ENCODE data around the gene CLNK. TPM values are rescaled to one million over a fixed set of nuclear protein-coding genes. Genes with fewer than 3 reads are reported as not detected.

The CLNK gene
- total RNA-seq, 1 experiment from 2014 or later: not detected

GRCh38 chr4:10688022-10688421, 3.5 kb upstream of the CLNK start:
- Histone ChIP-seq H3K27me3 (ENCODE audit: insufficient read depth, low read length) (no peaks in the 10 kb centered on the region), H3K4me1 (ENCODE audit: control insufficient read depth in 1 of 2, insufficient read depth in 2 of 2, low read length in 2 of 2) (no peaks in the 10 kb centered on the region), H3K79me2 (ENCODE audit: insufficient read depth, low read length) (no peaks in the 10 kb centered on the region), H3K27ac (ENCODE audit: low read depth, low read length) (no peak overlapping the region), H3K9ac (ENCODE audit: low read length) (no peak overlapping the region), H3K4me2 (ENCODE audit: low read length) (no peak overlapping the region), H4K20me1 (ENCODE audit: insufficient read depth) (no peaks in the 10 kb centered on the region), H3K36me3 (ENCODE audit: control insufficient read depth in 1 of 2, insufficient read depth in 2 of 2, low read length in 2 of 2) (no peaks in the 10 kb centered on the region), H3K9me3 (ENCODE audit: control insufficient read depth in 1 of 2, insufficient read depth in 1 of 2, low read depth in 1 of 2, low read length in 2 of 2) (no peaks in the 10 kb centered on the region), H2AFZ (ENCODE audit: low read depth, low read length, poor library complexity, severe bottlenecking) (no peak overlapping the region), H3K4me3 (replicated peaks in 1 of 2; ENCODE audit: low read depth in 1 of 2, low read length in 2 of 2) (no peak overlapping the region), H3K9me2 (ENCODE audit: insufficient read depth) (0 out of 2 replicates have a peak, but pooled peaks cover 4% of the 10 kb centered on the region)
- no TSS peak for BruUV-seq (replicated peaks)
- TF ChIP-seq TCF7L2 (IDR thresholded peaks at IDR 0.05; ENCODE audit: borderline replicate concordance, extremely low read depth, insufficient read depth, insufficient read length) (no peak), POLR2A (IDR thresholded peaks at IDR 0.05; ENCODE audit: borderline replicate concordance, extremely low read depth, insufficient read depth, insufficient read length) (no peak), ZFX (IDR thresholded peaks at IDR 0.05) (no peak), ELF1 (IDR thresholded peaks at IDR 0.05; ENCODE audit: borderline replicate concordance, low read depth) (no peak), FOSL1 (IDR thresholded peaks at IDR 0.05; ENCODE audit: low read depth) (no peak)
- POLR2A ChIA-PET: no interaction called here
- RAD21 ChIA-PET (ENCODE audit: low non-redundant PET in 1 of 2, low total read pairs in 2 of 2, uncharacterized antibody in 2 of 2, unreplicated experiment in 2 of 2): no interaction called here
- intact Hi-C loops (cut with micrococcal nuclease): no loop called here
- CTCF ChIA-PET: no interaction called here
- no peak for DNase-seq (ENCODE audit: low read depth, low spot score)
- no peak for ATAC-seq

GRCh38 chr4:10687526-10687925, 3.0 kb upstream of the CLNK start:
- no peak overlapping the region for H3K27ac ChIP-seq (ENCODE audit: low read depth, low read length)
- no peak overlapping the region for H3K4me2 ChIP-seq (ENCODE audit: low read length)
- H3K9me3 ChIP-seq (ENCODE audit: control insufficient read depth in 1 of 2, insufficient read depth in 1 of 2, low read depth in 1 of 2, low read length in 2 of 2): no peaks in the 10 kb centered on the region
- no peaks in the 10 kb centered on the region for H3K36me3 ChIP-seq (ENCODE audit: control insufficient read depth in 1 of 2, insufficient read depth in 2 of 2, low read length in 2 of 2)
- intact Hi-C loops (cut with micrococcal nuclease): no loop called here
- ChIA-PET RAD21 (ENCODE audit: low non-redundant PET in 1 of 2, low total read pairs in 2 of 2, uncharacterized antibody in 2 of 2, unreplicated experiment in 2 of 2) (no interaction called here), CTCF (no interaction called here), POLR2A (no interaction called here)
- H4K20me1 ChIP-seq (ENCODE audit: insufficient read depth): no peaks in the 10 kb centered on the region
- no peaks in the 10 kb centered on the region for H3K27me3 ChIP-seq (ENCODE audit: insufficient read depth, low read length)
- H3K9ac ChIP-seq (ENCODE audit: low read length): no peak overlapping the region
- no peak for TF ChIP-seq EGR1 (IDR thresholded peaks at IDR 0.05; ENCODE audit: low read depth)
- no peak for TF ChIP-seq EZH2phosphoT487 (IDR thresholded peaks at IDR 0.05; ENCODE audit: borderline replicate concordance)
- no peak for TF ChIP-seq CEBPB (IDR thresholded peaks at IDR 0.05; ENCODE audit: low read depth)
- no peak for TF ChIP-seq SP1 (IDR thresholded peaks at IDR 0.05; ENCODE audit: low read depth)
- no peak for TF ChIP-seq RAD21 (IDR thresholded peaks at IDR 0.05; ENCODE audit: low read depth)
- H3K4me1 ChIP-seq (ENCODE audit: control insufficient read depth in 1 of 2, insufficient read depth in 2 of 2, low read length in 2 of 2): no peaks in the 10 kb centered on the region
- H3K4me3 ChIP-seq (replicated peaks in 1 of 2; ENCODE audit: low read depth in 1 of 2, low read length in 2 of 2): no peak overlapping the region
- ATAC-seq (no peak), DNase-seq (ENCODE audit: low read depth, low spot score) (no peak)
- H2AFZ ChIP-seq (ENCODE audit: low read depth, low read length, poor library complexity, severe bottlenecking): no peak overlapping the region
- no peaks in the 10 kb centered on the region for H3K79me2 ChIP-seq (ENCODE audit: insufficient read depth, low read length)
- H3K9me2 ChIP-seq (ENCODE audit: insufficient read depth): 0 out of 2 replicates have a peak, but pooled peaks cover 4% of the 10 kb centered on the region
- BruUV-seq (replicated peaks): no TSS peak

Measured in HCT116 (cell line).